NCI-H1930 (cell line): Measurements from ENCODE around the gene PSMG1.

Experiments
- DNase-seq, 2 experiments: peaks; one replicate each; lab custom pipeline; 2025; lab: John Stamatoyannopoulos, UW

The PSMG1 gene

DNA sequence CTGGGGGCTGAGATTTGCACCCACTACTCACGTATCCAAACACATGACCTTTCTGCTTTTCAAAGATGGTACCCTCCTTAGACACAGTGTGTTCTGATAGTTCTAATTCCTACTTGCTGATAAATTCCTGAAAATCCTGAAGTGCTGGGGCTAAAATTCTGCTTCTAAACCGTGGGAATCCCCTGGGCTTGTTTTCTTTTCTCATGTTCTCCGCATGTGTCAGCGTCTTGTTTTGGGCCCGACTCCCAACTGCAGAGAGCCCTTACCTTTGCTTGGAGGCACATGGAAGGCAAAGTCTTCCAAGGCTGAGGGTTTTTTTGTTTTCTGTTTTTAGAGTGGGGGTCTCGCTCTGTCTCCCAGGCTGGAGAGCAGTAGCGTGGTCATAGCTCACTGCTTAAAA is 27.2 kb downstream of the PSMG1 start:
- DNase-seq = no peak

DNA sequence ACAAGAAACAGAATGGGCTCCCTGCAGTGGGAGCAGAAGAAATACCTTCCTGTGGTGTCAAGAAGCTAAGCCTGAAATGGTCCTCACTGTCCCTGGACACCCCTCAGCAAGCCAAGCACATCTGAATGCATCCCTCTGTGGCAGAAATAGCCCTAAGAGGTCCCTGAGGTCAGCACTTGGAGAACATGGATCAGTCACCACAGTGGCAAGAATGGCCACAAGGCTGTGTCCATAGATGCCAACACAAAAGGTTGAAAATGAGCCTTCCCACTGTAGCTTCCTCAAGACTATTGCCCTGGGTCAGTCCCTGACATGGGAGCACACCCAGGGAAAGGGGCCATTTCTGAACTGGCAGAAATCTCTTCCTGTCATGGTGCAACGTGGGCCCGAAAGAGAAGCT is 27.7 kb downstream of the PSMG1 start:
- DNase-seq = no peak

DNA sequence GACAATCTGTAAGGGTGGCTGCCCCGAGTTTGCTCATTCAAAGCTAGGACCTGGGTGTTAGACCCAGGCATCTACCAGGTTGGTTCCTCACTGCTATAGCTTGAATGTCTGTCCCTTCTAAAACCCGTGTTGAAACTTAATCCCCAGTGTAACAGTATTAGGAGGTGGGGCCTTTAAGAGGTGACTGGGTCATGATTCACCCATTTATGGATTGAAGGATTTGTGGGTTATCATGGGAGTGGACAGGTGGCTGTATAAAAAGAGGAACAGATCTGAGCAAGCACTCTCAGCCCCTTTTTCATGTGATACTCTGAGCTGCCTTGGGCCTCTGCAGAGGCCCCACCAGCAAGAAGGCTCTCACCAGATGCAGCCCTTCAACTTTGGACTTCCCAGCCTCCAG is 29.4 kb downstream of the PSMG1 start:
- no peak for DNase-seq

DNA sequence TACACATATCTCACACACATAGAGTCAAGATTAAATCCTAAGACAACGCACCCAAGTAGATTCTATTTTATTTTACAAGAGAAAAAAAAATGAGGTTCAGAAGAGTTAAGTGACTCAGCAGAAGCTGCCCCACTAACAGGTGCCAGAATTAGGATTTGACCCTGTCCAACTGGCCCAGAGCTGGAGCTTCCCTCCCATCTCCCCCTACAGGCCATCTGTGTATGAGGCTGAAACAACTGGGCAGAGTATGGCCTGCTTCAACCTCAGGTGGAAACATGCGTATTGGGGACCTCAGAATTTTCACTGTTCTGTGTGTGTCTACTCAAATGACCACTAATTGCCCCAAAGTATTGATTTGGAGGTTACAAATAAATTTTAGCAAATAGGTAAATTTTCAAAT is 29.9 kb downstream of the PSMG1 start:
- DNase-seq = no peak

DNA sequence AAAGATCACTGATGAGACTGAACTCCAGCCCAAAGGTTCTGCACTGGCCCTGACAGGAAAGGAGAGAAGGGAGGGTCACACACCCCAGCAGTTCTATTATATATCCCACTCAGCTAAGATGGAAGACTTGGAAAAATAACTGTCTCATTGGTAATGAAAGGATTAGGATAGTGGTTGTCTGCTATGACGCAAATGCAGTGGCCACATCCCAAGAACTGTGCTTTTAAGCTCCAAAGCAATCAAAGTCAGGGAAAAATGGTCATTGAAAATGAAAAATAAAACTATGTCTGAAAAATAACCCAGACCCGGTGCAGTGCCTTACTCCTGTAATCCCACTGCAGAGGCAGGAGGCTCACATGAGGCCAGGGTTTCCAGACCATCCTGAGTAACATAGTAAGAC is 31.0 kb downstream of the PSMG1 start:
- no peak for DNase-seq

DNA sequence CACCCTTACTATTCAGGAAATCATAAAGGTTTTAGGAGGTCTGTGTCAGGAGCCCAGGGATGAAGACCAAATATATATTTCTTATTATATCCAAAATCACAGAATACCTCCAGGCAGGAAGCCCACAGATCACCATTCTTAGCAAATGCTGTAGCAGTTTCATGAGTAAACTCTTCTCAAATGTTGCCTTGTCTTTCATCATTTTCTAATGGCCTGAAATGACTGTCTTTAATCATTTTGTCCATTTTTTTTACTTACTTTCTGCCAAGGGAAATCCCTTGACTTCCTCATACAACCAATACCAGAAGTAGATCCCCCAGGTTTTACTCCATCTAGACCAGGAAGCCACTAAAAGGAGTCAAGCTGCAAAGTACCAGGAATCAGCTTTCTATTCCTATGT is 32.4 kb downstream of the PSMG1 start:
- DNase-seq = no peak

DNA sequence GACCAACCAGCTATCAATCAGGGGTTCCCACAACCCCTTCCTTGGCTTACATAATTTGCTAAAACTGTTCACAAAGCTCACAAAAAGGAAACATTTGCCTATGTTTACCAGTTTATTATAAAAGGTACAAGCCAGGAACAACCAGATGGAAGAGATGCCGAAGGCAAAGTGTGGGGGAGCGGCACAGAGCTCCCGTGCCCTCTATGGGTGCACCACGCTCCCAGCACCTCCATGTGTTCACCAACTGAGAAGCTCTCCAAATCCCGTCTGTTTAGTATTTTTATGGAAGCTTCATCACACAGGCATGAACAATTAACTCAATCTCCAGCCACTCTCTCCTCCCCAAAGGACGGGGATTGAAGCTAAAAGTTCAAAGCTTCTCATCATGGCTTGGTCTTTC is 32.9 kb downstream of the PSMG1 start:
- DNase-seq = no peak

DNA sequence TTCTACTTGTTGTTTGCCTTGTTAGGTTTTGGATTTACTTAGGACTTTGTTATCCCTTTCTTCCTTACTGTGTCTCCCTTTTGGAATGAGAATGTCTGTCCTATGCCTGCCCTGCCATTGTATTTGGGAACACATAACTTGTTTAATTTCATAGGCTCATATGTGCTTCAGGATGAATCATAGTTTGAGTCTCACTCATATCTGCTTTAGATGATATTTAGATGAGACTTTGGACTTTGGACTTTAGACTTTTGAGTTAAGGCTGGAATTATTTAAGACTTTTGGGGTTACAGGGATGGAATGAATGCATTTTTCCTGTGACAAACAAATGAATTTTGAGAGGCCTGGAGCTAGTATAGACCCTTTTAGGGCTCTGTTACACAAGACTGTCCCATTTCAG is 33.4 kb downstream of the PSMG1 start:
- no peak for DNase-seq

DNA sequence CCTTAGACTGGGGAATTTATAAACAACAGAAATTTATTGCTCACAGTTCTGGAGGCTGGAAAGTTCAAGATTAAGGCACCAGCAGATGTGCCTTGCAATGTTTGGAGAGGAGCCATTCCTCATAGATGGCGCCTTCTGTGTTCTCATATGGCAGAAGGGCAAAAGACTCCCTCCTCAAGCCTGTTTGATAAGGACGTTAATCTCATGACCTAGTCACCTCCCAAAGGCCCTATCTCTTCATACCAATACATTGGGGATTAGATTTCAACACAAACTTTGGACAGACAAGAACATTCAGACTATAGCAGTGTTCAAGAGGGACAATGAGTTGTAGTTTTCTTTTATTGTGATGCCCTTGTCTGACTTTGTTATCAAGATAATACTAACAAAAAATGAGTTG is 34.3 kb downstream of the PSMG1 start:
- DNase-seq = no peak

DNA sequence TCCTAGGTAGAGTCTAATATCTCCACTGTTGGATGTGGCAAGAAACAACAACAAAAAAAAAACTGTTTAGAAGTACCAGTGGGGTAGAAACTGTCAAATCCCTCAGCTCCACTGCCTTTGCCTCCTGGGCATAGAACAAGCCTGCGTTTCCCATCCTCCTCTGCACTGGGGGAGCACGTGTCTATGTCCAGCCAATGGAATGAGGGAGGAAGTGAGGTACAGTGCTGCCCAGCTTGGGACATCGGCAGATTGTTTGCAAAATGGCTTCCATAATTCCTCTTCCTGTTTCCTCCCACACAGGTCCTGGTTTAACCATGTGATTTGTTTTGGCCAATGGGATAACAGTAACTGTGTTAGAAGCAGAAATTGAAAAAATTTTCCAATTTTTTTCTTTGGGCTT is 39.1 kb downstream of the PSMG1 start:
- no peak for DNase-seq

DNA sequence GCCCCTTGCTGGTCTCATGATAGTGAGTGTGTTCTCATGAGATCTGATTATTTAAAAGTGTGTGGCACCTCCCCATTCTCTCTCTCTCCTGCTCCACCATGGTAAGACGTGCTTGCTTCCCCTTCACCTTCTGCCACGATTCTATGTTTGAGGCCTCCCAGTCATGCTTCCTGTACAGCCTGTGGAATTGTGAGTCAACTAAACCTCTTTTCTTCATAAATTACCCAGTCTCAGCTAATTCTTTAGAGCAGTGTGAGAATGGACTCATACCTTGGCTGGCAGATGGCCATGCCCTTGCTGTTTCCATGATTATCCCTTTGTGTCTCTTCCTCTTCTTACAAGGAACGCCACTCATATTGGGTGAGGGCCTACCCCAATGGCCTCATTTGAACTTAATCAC is 40.3 kb downstream of the PSMG1 start:
- no peak for DNase-seq

DNA sequence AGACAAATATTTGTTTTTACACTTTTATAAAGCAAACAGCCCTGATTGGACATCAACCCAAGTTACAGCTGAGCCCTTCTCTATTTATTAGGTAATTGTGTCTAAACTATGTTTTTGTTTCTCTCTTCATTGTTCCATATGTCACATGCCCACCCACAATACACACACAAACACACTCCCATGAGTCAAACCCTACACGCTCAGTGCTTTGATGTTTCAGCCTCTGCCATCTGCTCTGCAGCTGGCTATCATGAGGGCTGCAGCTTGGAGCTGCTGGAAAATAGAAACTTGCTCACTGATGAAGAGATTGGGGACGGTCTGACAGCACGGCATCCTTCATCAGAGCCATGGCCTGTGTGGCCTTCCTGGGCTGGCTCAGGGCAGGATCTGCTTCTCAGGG is 41.7 kb downstream of the PSMG1 start:
- DNase-seq = no peak

DNA sequence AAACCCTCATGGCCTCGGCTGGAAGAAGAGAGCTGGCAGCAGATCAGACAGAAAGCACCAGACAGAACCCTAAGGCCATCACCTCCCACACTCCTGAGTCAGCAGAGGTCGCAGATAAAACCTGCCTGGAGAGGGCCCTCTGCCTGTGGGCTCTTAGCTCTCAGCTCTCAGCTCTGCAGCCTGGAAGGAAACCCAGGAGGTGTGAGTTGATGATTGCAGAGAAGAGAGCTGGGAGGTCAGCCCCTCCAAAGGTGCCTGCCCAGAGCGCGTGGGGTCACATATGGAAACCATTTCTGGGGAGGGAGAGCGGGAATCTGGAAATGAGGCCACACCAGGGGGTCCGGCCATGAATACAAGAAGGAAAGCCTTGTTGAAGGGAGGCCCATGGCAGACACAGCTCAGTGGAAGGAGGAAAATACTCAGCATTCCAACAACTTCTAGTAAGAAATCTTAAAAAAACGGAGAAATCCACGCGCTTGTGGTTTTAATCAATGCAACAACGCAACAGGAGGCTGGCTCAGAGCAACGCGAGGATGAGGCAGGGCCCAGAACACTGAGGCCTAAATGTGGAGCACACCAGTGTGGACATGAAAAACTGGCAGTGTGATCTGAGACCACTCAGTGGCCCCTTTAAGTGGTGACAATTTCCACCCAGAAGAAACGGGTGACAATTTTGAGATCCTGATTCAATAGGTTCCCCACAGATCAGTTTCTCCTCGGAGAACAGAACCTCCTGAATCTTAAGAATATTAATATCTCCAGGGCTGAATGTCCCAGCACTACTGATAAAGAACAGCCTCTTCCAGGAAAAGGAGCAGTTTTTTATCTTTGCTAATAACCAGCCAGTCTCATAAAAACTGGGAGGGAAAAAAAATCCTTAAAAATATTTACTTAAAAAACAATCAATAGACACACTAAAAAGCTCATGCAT is 45.7 kb downstream of the PSMG1 start:
- DNase-seq = no peak

DNA sequence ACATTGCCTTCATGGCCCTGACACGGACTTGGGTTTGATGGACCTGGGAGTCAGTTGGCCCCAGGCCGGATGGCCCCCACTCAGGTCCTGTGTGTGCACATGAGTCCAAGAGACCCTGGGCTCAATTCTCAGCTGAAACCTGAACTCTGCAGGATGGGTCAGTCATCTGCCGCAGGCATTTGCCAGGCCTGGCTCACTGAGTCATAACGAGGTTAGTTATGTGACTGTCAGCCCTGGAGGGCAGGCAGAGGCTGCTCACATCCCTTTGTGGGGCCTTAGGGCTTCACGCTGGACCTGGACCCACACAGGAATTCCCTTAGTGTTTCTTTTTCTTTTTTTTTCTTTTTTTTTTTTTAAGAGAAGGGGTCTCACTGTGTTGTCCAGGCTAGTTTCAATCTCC is 46.5 kb downstream of the PSMG1 start:
- DNase-seq = no peak

DNA sequence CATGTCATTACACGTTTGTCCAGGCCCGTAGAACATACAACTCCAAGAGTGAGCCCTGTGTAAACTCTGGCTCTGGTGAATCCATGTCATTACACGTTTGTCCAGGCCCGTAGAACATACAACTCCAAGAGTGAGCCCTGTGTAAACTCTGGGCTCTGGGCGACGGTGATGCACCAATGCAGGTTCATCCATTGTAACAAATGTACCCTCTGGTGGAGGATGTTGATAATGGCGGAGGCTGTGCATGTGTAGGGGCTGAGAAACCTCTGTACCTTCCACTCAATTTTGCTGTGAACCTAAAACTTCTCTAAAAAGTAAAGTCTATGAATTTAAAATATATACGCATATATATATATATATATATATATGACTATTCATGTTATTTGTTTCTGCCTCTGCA is 47.1 kb downstream of the PSMG1 start:
- DNase-seq = peak in 1 of 2 experiments; percentile 13

DNA sequence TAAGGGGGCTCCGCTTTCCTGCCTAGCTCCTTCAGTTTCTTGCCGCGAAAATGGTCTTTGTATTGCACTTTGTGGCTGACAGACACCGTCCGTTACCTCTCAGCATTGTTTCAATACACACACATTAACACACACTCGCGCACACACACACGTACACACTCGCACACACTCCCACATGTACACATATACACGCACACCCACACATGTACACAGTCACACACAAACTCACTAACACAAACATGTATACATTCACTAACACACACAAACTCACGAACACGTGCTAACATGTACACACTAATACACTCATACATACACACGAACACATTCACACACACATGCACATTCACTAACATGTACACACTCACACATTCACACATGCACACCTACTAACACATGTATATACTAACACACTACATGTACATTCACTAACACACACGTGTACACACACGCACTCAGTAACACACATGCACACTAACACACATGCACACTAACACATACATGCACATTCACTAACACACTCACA is 48.9 kb downstream of the PSMG1 start:
- DNase-seq = no peak

DNA sequence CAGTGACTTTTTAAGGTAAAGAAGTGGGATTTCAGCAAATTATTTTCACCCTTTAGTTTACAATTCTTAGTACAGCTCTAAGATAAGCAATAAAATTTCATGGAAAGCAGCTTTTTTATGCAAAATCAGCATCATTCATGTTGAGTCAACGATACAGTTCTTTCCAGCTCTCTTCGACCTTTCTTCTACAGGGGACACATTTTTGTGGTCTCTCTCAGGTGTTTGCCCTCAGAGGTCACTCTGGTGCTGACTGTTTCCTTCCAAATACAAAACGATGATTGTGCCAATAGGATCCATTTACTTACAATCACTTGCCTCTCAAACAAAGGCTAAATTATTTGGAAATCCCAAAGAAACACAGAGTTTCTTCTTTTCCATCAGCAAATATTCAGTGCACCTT is 51.0 kb downstream of the PSMG1 start:
- no peak for DNase-seq

DNA sequence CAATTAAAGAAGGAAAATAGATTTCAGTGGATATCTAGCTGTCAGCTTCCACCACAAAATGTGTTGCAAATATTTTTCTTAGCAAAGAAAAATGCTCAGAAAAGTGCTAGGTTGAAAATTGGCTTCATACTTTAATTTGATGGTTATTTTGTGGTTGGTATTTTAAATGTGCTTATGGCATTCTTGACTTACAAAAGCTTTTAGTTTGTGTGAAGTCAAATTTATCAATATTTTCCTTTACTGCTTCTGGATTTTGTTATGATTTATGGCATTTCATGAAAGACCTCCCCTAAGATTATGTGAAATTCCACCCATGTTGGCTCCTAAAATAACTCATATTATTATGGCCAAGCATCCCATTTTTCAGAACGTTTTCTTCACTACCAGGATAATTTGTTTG is 51.5 kb downstream of the PSMG1 start:
- no peak for DNase-seq

DNA sequence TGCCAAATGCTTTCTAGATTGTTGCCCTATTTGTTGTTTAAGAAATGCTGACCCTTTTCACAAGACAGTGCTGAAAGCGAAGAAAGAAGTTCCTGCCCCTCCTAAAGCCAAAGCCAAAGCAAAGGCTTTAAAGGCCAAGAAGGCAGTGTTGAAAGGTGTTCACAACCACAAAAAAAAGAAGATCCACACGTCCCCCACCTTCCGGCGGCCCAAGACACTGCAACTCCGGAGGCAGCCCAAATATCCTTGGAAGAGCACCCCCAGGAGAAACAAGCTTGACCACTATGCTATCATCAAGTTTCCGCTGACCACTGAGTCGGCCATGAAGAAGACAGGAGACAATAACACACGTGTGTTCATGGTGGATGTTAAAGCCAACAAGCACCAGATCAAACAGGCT is 55.7 kb downstream of the PSMG1 start:
- no peak for DNase-seq

DNA sequence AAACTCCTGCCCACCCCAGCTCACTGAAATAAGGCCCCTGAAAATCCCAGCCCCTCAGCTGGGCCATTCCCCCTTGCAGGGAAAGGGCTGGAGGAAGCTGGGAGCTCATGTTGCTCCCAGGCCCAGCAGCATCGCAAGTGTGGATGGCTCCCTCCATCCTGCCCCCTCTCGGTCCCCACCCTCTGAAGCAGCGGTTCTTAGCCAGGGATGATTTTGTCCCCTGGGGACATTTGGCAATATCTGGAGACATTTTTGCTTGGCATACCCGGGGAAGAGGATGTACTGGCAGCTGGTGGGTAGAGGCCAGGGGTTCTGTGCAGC is 56.8 kb downstream of the PSMG1 start:
- DNase-seq = no peak

DNA sequence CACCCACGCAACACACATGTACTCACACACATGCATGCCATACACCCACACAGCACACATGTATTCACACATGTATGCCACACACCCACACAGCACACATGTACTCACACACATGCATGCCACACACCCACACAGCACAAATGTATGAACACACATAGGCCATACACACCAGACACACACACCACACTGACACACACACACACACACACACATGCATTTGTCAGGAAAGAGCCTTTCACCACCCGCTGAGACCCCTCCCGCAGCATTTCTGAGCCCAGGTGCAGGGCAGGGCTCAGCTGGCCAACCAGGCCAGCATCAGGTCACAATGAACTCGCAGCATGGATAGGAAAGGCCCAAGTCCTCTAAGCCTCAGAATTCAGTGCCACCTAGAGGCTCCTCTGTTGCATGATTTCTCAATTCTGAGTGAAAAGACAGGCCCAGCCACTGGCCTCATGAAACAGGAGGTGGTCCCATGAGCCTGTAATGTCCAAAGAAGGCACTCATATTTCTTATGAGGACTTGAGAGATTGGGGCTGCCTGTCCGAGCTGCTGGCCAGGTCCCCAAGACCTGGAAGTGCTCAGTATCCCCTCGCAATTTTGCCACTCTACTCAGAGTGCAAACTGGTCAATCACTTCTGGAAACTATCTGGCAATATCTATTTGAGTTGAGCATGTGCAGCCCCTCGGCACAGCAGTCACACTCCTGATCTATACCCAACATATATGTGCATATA is 57.3 kb downstream of the PSMG1 start:
- peak; percentile 42 to 63 for DNase-seq
